Activated T-helper 2 cell treated with anti-CD3 and anti-CD28 coated beads, Interferon-gamma antibody, Interleukin-2, Interleukin-4, amounts not matched to agents 10 μg/mL and 5 μg/mL and 100 μg/mL, durations not matched to agents 14 hours and 24 hours and 36 hours (primary cell): Measurements from ENCODE around the gene DIS3. TPM values are rescaled to one million over a fixed set of nuclear protein-coding genes. Genes with fewer than 3 reads are reported as not detected.
"Not testable (repeated sequence)": the region's sequence is repeated elsewhere in the genome, so short reads cannot be mapped to it uniquely, and the experiment has no call there.

ENCODE experiments used
- DNase-seq: peaks from one replicate; pipeline ENCODE4 v3.0.0; 2021; ENCODE audit warnings: low spot score
- H3K27ac Mint-ChIP-seq: one replicate; pipeline ENCODE4 v1.8.0; 2021; ENCODE audit warnings: mixed read lengths
- H3K27me3 Mint-ChIP-seq: one replicate; pipeline ENCODE4 v1.8.0; 2021; ENCODE audit warnings: low read depth, mixed read lengths
- H3K36me3 Mint-ChIP-seq: one replicate; pipeline ENCODE4 v1.8.0; 2021; ENCODE audit warnings: low read depth, mixed read lengths
- H3K4me1 Mint-ChIP-seq: one replicate; pipeline ENCODE4 v1.8.0; 2021; ENCODE audit warnings: low read depth, mixed read lengths
- H3K4me3 Mint-ChIP-seq: one replicate; pipeline ENCODE4 v1.8.0; 2021; ENCODE audit warnings: low read depth, mild to moderate bottlenecking, moderate library complexity, mixed read lengths
- H3K9me3 Mint-ChIP-seq: one replicate; pipeline ENCODE4 v1.8.0; 2021; ENCODE audit warnings: mixed read lengths
- intact Hi-C: fragments of 100-400 bp; cut with micrococcal nuclease; formaldehyde crosslinking; loops from one replicate; pipeline ENCODE4 v1.15.1; 2023
- total RNA-seq: library from RNA; stranded (reverse); gene quantifications from 2 replicates; pipeline ENCODE4 v1.2.3, GENCODE V29; 2022

DIS3 gene
- total RNA-seq, 1 donor from 2014 or later: 45.0 TPM

GRCh38 chr13:72726726-72727416 lies 54.8 kb downstream of the DIS3 start:
- peaks cover 58% of the 10 kb centered on the region for H3K36me3 Mint-ChIP-seq
- intact Hi-C loops: loop anchor here (1.0 to 5.0 kb wide), 3 partner anchors 8 to 330 kb away; partner anchors contain the start of genes DIS3 and KLF5

GRCh38 chr13:72726185-72726584 lies 55.5 kb downstream of the DIS3 start:
- DNase-seq, H3K9me3 Mint-ChIP-seq, H3K27me3 Mint-ChIP-seq: not testable (repeated sequence)
- Mint-ChIP-seq H3K36me3 (peaks cover 58% of the 10 kb centered on the region), H3K27ac (peak overlapping the region; percentile 31), H3K4me3 (peak overlapping the region; percentile 95), H3K4me1 (peaks cover 53% of the 10 kb centered on the region)
- intact Hi-C loops: loop anchor here (5.0 kb wide), 1 partner anchor 331 kb away; the partner anchor contains the start of gene KLF5

More at GRCh38 chr13:72726726-72727416, 54.8 kb downstream of the DIS3 start:
- H3K4me3 Mint-ChIP-seq: peak overlapping the region; percentile 95
- H3K4me1 Mint-ChIP-seq: peaks cover 51% of the 10 kb centered on the region
- no peaks in the 10 kb centered on the region for H3K27me3 Mint-ChIP-seq
- no peaks in the 10 kb centered on the region for H3K9me3 Mint-ChIP-seq
- DNase-seq: no peak
- H3K27ac Mint-ChIP-seq: peak overlapping the region; percentile 87

GRCh38 chr13:72716776-72717175 lies 64.9 kb downstream of the DIS3 start:
- DNase-seq: no peak
- peaks cover 27% of the 10 kb centered on the region for H3K4me1 Mint-ChIP-seq
- no peak overlapping the region for H3K4me3 Mint-ChIP-seq
- no peaks in the 10 kb centered on the region for H3K27me3 Mint-ChIP-seq
- peaks cover 94% of the 10 kb centered on the region for H3K36me3 Mint-ChIP-seq
- peaks cover 14% of the 10 kb centered on the region for H3K9me3 Mint-ChIP-seq
- intact Hi-C loops: no loop called here
- H3K27ac Mint-ChIP-seq: no peak overlapping the region

Other genes with a start within 250 kb of the DIS3 start
- gene MZT1, start 54.3 kb downstream of the DIS3 start, total RNA-seq: 20.9 and 21.1 TPM in 2 replicates
- gene BORA, start 54.0 kb downstream of the DIS3 start, total RNA-seq: 18.3 and 18.4 TPM in 2 replicates
- gene PIBF1, start 233 bp upstream of the DIS3 start, total RNA-seq: 19.6 and 22.1 TPM in 2 replicates